Right lobe of liver (tissue), 4 donors: ENCODE results near the gene CPN1.

Experiments used
- CTCF ChIP-seq, 4 donors: fragments of 200-600 bp in 3 of 4; fragments of 450-650 bp in 1 of 4; IDR thresholded peaks; one replicate each; pipeline versions ENCODE4 v1.5.1 to v1.8.0; 2016 to 2022; ENCODE audit warnings: antibody characterized with exemption in 4 of 4, mild to moderate bottlenecking in 2 of 4
- POLR2A ChIP-seq: fragments of 450-650 bp; IDR thresholded peaks from one replicate; pipeline ENCODE4 v1.6.1; 2017; ENCODE audit warnings: antibody characterized with exemption, mild to moderate bottlenecking
- donor health status: DM: no; HTN: no; CAD: no.
- donor health status: DM: no; HTN: no; CAD: no.
- donor health status: DM: no; HTN: yes; CAD: no.

- TF ChIP-seq POLR2A (no peak), CTCF (IDR thresholded peaks at IDR 0.05) (no peak)
Measured at GRCh38 chr10:100027416-100027815, 54.3 kb downstream of the CPN1 start.
